Glomerular endothelial cell (primary cell): Measurements from ENCODE around the gene ATP6V1F. TPM values are rescaled to one million over a fixed set of nuclear protein-coding genes. Genes with fewer than 3 reads are reported as not detected.

Experiments used
- DNase-seq: peaks from one replicate; pipeline ENCODE4 v3.0.0-alpha.2; 2011; ENCODE audit warnings: low read depth, low spot score; ENCODE audit errors: extremely low read depth
- total RNA-seq: library from RNA; depleted of rRNA; stranded (reverse); fragments of >200 nt; gene quantifications from 2 replicates; pipeline ENCODE4 v1.2.3, GENCODE V29; 2015

ATP6V1F gene
- total RNA-seq, 1 donor from 2014 or later, result 156 TPM

DNA sequence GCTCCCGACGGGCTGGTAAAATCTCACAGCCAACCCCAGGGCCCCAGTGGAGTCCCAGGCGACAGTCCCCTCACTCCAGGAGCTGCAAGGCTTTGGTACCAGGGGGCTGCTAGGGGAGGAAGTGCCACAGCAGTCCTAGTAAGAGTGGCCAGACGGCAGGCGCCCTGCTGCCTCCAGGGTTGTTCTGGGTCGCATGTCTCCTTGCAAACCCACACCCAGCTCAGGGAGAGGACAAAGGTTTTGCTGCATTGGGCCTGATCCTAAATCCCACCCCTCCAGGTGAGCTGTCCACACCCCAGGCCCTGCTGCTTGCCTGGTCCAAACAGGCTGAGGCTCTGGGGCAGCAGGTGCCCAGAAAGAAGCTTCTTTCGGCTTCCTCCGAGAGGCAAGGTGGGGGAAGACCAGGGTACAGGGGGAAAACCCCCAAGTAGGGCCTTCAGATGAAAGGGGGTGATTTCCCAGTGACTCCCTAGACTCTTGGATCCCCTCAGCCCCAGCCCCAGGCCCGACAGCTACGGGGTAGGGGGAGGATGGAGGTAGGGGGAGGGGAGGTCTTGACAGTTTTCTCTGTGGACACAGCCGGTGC lies 52.0 kb downstream of the ATP6V1F start:
- no peak for DNase-seq

DNA sequence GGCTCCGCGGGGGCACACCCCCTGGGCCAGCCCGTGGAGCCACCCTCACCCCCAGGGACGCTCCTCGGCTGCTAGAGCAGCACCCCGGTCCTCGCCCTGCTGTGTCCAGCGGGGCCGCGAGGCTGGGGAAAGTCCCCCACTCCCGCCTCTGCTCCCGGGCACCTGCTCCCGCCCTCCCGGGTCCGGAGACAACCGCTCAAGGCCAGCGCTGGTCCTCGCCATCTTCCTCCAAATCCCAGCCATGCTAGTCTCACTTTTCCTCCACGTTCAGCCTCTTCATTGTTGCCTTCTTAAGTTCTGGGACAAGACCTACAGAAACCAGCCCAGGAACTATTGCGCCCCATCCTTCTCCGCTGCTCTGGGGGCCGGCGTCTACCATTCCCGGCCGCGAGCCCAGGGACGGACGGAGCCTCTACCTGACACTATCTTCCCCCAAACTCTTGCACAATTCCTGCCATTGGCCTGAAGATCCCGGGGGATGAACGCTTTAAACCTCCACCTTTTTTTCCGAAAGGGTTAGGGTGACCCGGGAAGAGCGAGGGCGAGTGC lies 52.7 kb downstream of the ATP6V1F start:
- no peak for DNase-seq

Other genes with a start within 250 kb of the ATP6V1F start
- gene GARIN1A, start 190.6 kb upstream of the ATP6V1F start, total RNA-seq, result 0.05 and 0.64 TPM in 2 replicates
- gene CALU, start 123.5 kb upstream of the ATP6V1F start, total RNA-seq, result 339 and 416 TPM in 2 replicates
- gene OPN1SW, start 87.1 kb upstream of the ATP6V1F start, total RNA-seq, result not detected in 2 replicates
- gene CCDC136, start 70.9 kb upstream of the ATP6V1F start, total RNA-seq, result 0.19 and 2.3 TPM in 2 replicates
- 131 and 170 TPM in 2 replicates for gene FLNC, start 32.5 kb upstream of the ATP6V1F start, total RNA-seq
- 0.06 TPM in 1 of 2 replicates, not detected in the other for gene KCP, start 47.9 kb downstream of the ATP6V1F start, total RNA-seq
- gene IRF5, start 75.1 kb downstream of the ATP6V1F start, total RNA-seq, result 0.73 TPM in 1 of 2 replicates, not detected in the other
- gene TNPO3, start 192.3 kb downstream of the ATP6V1F start, total RNA-seq, result 45.3 and 48.1 TPM in 2 replicates